ENCODE data around the gene IKZF5. TPM values are rescaled to one million over a fixed set of nuclear protein-coding genes. Genes with fewer than 3 reads are reported as not detected.
A peak's percentile ranks its signal among the peaks of the same experiment; 100 is the strongest.

The IKZF5 gene
- total and polyA plus RNA-seq, 9 of the 15 experiments (the other 6 are each of a cell fraction or from before 2014, with no cell fraction given), result 3.8 to 19.6 (median 12.4) TPM

DNA sequence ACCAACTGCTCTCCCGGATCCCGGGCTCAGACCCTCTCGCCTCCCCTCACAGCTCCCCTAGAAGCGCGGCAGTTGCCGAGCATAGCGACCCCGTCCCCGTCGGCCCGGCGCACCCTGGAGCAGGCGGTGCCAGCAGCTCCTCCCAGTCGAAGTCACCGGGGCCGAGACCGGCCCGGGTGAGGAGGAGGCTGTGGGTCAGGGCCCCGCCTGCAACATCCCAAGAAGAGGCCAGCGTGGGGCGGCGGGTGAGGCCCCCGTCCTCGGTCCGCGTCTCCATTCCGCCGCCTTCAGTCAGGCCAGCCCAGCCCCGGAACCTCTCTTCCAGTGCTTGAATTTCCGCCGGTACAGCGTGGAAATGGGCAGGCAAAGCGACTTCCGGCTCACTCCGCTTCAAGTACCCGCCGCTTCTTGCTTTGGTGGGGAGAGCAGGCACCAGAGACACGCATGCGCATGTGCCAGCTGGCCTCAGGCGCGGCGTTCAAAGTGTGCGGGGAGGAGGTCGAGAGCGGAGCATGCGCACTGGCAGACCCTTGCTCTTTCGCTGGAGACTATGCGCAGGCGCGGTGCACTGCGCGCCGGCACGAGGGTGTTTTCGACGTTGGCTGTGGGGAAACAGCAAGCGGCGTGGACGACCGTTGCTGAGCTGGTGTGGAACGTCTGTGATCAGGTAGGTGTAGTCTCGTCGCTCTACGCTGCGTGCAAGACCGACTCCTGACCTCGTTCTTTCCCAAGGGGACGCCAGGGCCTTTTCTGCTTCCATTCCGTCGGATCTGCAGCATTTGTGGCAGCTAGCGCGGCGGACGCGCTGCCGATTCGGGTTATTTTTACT, 54.5 kb downstream of the IKZF5 start, which contains the start of gene C10orf88 (continued):
- TF ChIP-seq, protein P1, sequence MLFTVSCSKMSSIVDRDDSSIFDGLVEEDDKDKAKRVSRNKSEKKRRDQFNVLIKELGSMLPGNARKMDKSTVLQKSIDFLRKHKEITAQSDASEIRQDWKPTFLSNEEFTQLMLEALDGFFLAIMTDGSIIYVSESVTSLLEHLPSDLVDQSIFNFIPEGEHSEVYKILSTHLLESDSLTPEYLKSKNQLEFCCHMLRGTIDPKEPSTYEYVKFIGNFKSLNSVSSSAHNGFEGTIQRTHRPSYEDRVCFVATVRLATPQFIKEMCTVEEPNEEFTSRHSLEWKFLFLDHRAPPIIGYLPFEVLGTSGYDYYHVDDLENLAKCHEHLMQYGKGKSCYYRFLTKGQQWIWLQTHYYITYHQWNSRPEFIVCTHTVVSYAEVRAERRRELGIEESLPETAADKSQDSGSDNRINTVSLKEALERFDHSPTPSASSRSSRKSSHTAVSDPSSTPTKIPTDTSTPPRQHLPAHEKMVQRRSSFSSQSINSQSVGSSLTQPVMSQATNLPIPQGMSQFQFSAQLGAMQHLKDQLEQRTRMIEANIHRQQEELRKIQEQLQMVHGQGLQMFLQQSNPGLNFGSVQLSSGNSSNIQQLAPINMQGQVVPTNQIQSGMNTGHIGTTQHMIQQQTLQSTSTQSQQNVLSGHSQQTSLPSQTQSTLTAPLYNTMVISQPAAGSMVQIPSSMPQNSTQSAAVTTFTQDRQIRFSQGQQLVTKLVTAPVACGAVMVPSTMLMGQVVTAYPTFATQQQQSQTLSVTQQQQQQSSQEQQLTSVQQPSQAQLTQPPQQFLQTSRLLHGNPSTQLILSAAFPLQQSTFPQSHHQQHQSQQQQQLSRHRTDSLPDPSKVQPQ (CRISPR knock-in tag; IDR thresholded peaks at IDR 0.05; ENCODE audit: borderline replicate concordance), result no peak
- no peak for TF ChIP-seq ADNP (tag; IDR thresholded peaks at IDR 0.05)
- peak in 1 of 2 experiments; percentile 39; a peak in 1 of 4 replicates for TF ChIP-seq RCOR1 (IDR thresholded peaks at IDR 0.05; ENCODE audit: borderline replicate concordance in 1 of 2, low read depth in 2 of 2, low read length in 2 of 2)
- no peak for TF ChIP-seq RBM22 (IDR thresholded peaks at IDR 0.05; ENCODE audit: low read depth, low read length, poor library complexity, severe bottlenecking)
- TF ChIP-seq ZNF384 (IDR thresholded peaks at IDR 0.05; ENCODE audit: low read depth, low read length), result no peak
- TF ChIP-seq, protein P2, sequence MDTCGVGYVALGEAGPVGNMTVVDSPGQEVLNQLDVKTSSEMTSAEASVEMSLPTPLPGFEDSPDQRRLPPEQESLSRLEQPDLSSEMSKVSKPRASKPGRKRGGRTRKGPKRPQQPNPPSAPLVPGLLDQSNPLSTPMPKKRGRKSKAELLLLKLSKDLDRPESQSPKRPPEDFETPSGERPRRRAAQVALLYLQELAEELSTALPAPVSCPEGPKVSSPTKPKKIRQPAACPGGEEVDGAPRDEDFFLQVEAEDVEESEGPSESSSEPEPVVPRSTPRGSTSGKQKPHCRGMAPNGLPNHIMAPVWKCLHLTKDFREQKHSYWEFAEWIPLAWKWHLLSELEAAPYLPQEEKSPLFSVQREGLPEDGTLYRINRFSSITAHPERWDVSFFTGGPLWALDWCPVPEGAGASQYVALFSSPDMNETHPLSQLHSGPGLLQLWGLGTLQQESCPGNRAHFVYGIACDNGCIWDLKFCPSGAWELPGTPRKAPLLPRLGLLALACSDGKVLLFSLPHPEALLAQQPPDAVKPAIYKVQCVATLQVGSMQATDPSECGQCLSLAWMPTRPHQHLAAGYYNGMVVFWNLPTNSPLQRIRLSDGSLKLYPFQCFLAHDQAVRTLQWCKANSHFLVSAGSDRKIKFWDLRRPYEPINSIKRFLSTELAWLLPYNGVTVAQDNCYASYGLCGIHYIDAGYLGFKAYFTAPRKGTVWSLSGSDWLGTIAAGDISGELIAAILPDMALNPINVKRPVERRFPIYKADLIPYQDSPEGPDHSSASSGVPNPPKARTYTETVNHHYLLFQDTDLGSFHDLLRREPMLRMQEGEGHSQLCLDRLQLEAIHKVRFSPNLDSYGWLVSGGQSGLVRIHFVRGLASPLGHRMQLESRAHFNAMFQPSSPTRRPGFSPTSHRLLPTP (IDR thresholded peaks at IDR 0.05; ENCODE audit: borderline replicate concordance, extremely low read depth, insufficient read length), result no peak
- TF ChIP-seq RBM39 (optimal IDR thresholded peaks at IDR 0.05; ENCODE audit: low read depth, low read length), result no peak
- TF ChIP-seq ZBTB17 (CRISPR knock-in tag; IDR thresholded peaks at IDR 0.05), result 0 out of 2 replicates have a peak, but pooled peaks have one; percentile 42
- peak; percentile 61; the same call in 1 of the 2 replicates for TF ChIP-seq POLR2AphosphoS5 (IDR thresholded peaks at IDR 0.05; ENCODE audit: control insufficient read depth, insufficient read depth, low read depth, low read length)
- no peak for TF ChIP-seq MECOM (CRISPR knock-in tag; IDR thresholded peaks at IDR 0.05)
- no peak for TF ChIP-seq HNRNPUL1 (IDR thresholded peaks at IDR 0.05; ENCODE audit: low read length)
- no peak for TF ChIP-seq PCBP1 (IDR thresholded peaks at IDR 0.05; ENCODE audit: low read depth, low read length, poor library complexity, severe bottlenecking)
- no peak for TF ChIP-seq SMARCA5 (IDR thresholded peaks at IDR 0.05)
- no peak for TF ChIP-seq KLF1 (tag; IDR thresholded peaks at IDR 0.05)
- peak; percentile 98 for TF ChIP-seq GABPA (tag; conservative IDR thresholded peaks at IDR 0.05; ENCODE audit: low read depth)
- TF ChIP-seq TAL1 (IDR thresholded peaks at IDR 0.05), result no peak
- TF ChIP-seq, protein P3, sequence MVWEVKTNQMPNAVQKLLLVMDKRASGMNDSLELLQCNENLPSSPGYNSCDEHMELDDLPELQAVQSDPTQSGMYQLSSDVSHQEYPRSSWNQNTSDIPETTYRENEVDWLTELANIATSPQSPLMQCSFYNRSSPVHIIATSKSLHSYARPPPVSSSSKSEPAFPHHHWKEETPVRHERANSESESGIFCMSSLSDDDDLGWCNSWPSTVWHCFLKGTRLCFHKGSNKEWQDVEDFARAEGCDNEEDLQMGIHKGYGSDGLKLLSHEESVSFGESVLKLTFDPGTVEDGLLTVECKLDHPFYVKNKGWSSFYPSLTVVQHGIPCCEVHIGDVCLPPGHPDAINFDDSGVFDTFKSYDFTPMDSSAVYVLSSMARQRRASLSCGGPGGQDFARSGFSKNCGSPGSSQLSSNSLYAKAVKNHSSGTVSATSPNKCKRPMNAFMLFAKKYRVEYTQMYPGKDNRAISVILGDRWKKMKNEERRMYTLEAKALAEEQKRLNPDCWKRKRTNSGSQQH (CRISPR knock-in tag; IDR thresholded peaks at IDR 0.05), result no peak
- TF ChIP-seq ZNF79 (CRISPR knock-in tag; IDR thresholded peaks at IDR 0.05; ENCODE audit: low read depth), result no peak; the same call in 1 of the 2 replicates
- TF ChIP-seq ZNF830 (CRISPR knock-in tag; IDR thresholded peaks at IDR 0.05), result no peak
- no peak for TF ChIP-seq CBFA2T2 (conservative IDR thresholded peaks at IDR 0.05)

Measured in K562 (cell line).